GM19438 (cell line): Measurements from ENCODE around the gene FAM9C.
"Not testable (repeated sequence)": the region's sequence is repeated elsewhere in the genome, so short reads cannot be mapped to it uniquely, and the experiment has no call there.

Experiments
- ATAC-seq: cut with Tn5 transposase; IDR thresholded peaks from one replicate; pipeline ENCODE4 v1.9.1; 2021; ENCODE audit warnings: low read depth; ENCODE audit not compliant: unreplicated experiment

FAM9C gene

DNA sequence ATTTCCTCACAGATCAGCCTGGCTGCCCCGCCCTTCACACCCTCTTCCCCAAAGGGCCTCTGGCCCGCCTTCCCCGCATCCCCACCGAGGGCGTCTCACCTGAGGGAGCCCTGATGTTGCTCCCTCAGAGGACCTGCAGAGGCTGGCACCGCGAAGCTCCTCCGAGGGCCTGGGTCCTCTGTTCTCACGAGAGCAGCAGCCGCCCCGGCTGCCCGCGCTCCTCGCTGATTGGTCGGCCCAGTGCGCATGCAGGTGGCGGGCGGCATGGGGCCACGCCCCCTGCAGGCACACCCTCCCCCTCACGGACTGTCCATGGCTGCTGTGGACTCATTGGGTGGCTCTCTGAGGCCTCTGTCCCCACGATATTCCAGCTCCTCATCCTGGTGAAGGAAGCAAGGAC, at the start of gene FAM9C:
Gene FAM9C, minus strand, starts transcription at position 180 of the 400 bp plus-strand sequence. CDS start 831 bp downstream, outside the sequence.
- no peak for ATAC-seq

DNA sequence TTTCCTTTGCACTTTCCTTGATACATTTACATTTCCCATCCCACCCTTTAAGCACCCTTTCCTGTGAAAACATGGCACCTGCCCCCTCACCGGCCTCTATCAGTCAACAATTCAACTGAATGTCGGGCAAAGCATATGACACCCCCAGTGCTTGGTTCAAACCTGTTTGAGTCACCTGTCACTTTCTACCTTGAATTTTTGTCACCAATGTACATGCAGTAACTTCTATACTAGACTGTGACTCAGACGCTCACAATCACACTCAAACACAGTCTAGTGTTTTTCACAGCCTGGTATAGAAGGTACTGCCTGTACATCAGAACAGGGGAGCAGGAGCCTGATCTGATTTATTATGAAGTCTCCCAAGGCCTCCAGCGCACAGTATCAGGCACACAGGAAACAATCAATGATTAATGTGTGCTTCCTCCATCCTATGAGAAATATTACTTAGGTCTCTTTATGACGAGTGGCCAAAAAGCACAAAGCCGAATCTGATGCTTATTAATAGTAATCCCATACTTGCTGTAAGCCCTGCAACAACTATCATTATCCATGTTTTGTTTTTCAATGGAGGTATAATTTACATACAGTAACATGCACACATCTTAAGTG, 49.2 kb upstream of the FAM9C start:
- ATAC-seq, result no peak

DNA sequence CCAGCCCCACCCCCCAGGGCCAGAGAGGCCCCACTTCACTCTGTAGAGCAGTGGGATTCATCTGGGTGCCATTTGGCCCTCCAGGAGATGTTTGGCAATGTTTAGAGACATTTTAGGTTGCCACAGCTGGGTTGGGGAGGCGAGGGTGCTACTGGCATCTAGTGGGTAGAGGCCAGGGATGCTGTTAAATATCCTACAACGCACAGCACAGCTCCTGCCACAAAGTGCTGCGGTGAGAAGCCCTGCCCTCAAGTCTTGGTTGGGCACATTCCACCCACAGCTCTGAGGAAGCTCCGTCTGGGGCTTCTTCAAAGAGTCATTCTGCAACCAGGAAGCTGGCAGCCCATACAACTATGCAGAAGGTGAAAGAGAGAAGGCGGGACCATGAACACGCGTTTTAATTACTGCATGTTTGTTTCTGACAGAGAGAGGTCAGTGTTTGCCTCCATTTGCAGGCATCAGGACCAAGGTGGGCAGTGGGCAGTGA, 48.1 kb upstream of the FAM9C start:
- peak; percentile 52 for ATAC-seq

DNA sequence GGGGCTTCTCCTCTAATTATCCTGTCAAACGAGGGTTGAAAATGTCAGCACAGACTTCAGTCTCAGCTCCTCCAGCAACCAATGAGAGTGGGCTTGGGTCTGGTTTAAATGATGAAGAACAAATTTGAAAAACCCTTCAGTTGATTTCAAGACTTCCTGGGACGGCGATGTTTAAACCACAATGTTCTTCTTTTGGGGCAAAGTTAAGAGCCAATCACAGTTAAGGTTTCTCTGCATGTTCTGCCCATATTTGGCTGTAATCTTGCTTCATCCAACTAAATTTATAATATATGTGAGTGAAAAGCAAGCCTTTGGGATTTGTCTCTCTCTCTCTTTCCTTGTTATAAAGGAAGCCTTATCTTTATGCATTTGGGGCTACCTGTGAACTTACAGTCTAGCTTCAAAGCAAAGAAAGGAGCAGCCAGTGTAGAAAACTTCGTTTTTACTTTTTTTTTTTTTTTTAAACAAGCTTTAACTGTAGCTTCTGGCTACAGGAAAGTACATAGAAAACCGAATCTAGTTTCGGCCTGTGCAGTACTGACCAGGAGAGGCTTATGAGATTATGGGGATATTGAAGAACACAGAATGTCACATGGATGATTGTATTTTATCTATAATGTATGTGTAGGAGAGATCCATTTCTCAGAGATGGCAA, 46.8 kb upstream of the FAM9C start:
- no peak for ATAC-seq

DNA sequence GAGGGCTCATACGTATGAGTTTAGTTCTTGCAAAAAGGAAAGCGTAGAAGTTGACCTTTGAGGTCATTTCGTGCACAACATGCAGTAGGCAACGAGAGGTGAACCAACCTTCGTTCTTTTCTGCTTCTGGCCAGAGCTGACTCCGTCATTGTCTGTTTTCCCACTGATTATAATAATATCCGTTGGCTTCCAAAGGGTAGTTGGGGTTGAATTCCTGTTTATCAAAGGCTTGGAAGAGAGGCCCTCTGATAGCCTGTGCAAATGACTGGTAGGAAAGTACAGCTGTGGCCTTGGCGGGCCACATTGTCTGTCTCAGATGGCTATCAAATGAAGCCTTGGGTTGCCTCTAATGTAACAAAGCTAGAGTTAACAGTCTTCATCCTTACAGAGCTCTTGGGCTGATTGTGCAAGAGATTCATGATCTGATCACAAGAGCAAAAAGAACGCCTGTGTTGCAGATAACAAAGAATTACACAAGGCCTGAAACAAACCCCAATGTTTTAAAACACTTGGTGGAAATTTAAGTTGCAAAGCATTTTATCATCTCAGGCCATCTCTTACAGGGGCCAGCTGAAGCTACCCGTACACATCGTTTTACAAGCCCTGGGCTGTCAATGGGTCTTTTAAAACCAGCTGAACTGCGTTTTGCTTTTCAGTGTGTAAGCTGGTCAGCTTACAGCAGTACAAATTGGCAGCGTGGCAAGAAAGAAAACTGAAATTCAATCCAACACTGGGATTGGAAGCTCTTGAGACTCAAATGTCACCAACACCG, 46.1 kb upstream of the FAM9C start:
- ATAC-seq, result no peak

DNA sequence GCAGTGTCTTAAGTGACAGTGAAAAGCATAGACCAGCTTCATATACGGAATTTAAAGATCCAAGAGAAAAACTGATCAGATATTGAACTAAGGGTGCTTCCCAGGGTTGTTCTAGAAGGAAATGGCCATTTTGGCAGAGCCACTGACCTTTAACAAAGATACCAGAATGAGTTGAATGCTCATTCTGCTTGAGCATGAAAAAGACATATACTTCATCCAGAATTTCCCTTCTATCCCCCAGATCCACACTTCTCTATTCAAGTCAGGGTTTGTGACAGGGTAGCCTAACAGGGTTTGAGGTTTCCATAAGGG, 45.6 kb upstream of the FAM9C start:
- ATAC-seq, result no peak

DNA sequence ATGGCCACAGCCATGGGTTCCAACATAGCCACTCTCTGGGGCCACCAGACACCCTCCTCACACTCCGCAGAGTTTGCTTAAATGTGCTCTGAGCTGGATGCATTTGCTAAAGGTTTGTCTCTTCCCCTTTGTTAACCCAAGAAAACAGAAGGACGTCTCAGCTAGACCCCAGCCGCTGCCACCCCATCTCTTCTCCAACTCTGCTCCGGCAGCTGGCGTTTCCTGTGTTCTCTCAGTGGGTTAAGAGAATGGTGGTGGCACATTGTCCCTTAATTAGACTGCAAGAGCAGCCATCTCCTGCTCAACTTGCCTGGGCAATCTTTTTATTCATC, 43.7 kb upstream of the FAM9C start:
- ATAC-seq, result no peak

DNA sequence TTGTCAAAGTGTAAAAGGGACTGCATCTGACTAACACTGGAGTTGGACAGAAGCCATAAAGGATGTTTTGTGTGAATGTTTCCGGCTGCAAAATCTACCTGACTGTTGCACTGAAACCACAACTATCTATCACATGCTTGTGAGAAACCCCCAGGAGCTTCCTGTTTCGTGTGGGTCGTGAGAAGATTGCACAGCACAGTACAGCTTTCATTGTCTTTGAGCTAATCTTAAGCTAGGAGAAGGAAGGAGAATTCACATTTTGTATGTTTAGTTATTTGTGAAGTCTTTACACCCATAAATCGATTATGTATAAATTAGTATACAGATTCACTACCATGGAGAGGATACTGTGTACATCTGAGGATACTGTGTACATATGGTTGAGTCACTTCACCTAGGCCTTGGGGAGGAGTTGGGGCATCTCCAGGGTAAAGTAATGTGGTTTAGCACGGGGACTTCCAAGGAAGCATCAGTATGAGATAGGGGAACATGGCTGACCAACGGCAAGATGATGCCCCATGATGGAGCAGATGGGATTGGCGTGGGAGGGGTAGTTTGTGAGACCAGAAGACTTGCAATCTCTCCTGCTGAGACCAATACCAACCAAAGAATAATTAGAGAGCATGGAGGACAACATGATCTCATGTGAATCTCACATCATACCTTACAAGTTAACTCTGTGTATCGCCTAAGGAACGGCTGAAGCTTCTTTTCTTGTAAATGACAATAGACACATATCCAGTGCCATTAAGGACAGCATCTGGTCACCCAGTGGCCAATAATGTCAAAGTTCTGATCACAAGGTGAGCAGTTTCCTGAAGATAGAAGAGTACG, 43.1 kb upstream of the FAM9C start:
- peak; percentile 72 for ATAC-seq

DNA sequence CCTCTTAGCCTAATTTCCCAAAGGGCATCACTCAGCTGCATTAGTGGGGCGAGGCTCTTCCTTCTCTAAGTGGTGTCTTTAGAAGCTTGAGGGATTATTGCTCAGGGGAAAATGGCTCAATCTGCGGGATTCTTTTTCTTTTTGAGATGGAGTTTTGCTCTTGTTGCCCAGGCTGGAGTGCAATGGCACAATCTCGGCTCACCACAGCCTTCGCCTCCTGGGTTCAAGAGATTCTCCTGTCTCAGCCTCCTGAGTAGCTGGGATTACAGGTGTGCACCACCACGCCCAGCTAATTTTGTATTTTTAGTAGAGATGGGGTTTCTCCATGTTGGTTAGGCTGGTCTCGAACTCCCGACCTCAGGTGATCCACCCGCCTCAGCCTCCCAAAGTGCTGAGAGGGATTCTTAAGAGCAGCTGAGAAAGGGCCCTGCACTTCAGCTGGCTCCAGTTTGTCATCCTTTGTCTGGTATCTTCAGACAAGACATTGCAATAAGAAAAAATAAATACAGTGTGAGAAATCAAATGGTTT, 42.4 kb upstream of the FAM9C start:
- ATAC-seq, result not testable (repeated sequence)

DNA sequence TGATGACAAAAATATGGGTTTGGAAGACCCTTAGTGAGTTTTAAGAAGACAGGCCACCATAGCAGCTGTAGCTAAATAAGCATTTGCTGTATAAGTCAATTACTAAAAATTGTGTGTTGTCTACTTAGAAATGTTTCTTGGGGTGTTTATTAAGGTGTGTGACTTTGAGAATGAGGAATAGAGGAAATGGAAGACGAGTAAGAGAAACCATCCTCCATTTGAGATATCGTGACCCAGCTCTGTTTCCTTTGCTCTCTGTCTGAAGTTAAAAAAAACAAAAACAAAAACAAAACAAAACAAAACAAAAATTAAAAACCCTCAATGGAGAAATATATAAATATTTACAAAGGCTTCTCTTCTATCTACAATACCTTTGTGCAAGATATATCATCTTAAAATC, 41.7 kb upstream of the FAM9C start:
- ATAC-seq, result no peak

DNA sequence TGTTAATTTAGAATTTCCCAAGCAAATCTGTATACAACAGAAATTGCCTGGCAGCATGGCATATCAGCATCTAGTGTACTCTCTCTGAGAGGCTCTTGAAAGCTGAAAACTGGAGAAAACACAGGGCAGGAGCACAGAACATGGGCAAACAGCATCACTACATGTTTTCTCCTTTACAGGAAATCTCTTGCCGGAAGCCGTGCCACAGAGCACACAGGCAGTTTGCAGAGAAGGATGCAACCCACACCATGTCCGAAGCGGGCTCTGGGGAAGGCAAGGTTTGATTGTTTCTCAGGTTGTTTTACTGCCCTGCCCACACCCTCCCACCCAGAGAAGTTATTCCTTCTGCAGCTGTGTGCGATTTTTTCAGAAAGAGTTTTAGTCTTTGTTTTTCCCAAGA, 41.1 kb upstream of the FAM9C start:
- ATAC-seq, result no peak

DNA sequence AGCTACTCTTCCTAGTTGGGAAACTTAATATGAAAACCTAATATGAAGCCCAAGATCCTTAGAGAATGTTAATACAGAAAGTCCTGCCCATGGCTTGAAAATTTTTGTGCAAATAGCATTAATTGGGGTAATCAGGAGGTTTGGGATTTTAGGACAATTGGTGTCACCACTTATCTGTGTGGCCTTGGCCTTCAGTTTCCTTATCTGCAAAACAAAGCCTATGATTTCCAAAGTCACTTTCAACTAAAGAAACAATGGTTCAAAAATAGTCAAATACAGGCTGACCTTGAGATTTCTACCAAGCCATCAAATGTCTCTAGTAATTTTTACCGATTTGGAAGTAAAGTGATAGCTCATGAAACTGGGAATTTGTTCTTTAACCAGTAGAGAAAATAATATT, 40.2 kb upstream of the FAM9C start:
- no peak for ATAC-seq

DNA sequence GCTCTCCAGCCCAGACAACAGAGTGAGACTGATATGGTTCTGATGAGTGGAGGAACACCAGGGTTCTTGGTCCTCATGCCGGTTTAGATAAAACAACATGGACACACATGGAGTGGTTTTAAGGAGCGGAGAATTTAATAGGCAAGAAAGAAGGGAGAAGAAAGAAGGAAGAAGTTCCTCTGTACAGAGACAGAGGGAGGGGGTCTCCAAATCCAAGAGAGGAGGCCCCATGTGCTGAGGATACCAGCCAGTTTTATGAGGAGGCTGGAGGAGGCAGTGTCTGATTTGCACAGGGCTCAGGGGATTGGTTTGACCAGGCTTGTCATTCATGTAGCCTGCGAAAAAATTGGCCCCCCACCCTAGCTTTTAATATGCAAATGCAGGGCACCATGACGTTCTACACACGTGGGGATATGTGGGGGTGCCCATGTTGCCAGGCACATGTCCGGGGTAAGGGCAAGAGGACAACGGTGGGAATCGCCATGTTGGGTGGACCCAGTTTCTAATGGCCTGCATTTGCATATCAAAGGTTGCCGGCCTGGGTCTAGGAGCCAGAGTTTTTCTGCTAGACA, 39.4 kb upstream of the FAM9C start:
- not testable (repeated sequence) for ATAC-seq

DNA sequence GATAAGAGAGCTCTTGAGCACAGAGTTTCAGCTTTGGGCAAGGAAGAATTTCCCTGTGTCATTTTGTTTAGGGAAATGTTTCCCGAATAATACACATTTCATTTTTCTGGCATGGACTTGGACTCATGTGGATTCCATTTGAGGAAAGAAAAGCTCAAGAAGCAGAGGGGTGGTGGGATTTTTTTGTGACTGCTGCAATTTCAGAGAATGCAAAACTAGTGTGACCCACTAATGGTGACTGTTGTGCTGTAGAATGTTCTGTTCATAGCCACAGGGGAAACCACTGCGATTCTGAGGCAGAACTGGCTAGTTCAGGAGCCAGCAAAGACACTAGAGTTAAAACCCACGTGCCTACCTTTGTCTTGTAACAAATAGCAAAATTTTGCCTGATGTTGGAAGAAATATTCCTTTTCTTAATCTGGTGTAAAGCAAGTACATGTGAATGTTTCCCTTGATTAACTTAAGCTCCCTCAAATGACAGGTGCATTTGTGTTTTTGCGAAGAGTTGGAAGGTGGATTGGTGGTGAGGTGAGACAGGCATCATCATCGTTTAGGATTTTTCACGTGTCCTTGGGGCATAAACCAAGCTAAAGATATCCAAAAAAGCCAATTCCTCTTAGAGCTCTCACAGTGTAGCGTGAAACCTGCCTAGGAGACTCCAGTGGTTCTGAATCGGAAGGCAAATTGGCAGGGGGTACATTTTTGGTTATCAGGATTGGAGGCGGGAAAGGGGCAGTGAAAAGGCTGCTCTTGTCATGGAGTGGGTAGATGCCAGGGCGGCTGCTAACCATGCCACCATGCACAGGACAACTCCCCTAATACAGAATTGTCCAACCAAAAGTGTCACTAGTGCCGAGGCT, 38.0 kb upstream of the FAM9C start:
- no peak for ATAC-seq

DNA sequence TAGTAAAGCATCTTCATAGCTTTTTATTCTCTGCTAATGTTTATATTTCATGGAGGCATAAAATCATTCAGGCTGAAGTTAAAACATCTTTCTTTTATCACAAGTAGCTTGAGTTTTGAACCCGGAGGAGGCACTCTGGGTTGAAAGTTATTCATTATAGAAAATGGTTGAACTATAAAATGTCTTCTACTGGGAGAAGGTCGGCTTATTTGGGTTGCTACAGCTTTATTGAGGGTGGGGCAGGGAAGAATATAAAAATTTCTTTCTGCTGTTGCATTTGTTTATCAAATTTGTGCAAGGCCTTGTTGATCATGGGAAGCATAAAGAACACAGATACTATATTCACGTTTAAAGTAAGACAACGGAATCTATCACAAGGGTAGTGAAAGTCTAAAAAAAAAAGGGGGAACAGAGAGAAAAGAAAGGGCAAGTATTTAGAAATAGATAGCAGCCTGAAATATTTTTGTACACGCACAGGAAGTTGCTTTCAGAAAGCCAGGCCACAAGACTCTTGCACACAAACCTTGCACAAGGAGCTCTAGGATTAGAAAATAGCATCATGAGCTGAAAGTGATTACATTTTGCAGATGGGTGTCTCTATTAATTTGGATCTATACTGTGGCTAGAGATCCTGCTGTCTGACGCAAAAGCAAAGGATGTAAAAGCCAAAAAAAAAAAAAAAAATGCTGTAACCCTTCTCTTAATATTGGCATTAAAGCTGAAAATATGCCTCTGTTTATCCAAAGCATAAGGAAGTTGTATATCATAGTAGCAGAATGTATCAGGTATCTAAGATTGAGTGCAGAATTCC, 37.2 kb upstream of the FAM9C start:
- no peak for ATAC-seq

DNA sequence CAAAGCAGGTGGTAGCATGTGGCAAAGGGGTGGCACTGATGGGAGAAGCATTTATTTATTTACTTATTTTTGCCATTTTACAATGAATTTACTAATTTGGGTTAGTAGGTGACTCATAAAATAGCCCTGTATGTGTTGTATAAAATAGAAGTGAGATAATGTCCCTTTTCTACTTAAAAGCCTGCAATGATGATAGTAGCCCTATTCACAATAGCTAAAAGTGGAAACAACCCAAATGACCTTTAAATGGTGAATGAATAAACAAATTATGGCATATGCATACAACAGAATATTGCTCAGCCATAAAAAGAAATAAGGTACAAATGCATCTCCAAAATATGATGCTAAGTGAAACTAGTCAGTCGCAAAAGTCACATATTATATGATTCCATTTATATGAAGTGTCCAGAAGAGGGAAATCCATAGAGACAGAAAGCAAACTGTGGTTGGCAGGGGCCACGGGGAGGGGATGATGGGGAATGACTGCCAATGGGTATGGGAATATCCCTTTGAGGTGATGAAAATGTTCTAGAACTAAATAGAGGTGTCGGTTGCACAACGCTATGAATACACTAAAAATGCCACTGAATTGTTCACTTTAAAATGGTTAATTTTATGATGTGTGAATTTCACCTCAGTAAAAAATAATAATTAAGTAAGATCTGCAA, 35.8 kb upstream of the FAM9C start:
- ATAC-seq, result no peak

DNA sequence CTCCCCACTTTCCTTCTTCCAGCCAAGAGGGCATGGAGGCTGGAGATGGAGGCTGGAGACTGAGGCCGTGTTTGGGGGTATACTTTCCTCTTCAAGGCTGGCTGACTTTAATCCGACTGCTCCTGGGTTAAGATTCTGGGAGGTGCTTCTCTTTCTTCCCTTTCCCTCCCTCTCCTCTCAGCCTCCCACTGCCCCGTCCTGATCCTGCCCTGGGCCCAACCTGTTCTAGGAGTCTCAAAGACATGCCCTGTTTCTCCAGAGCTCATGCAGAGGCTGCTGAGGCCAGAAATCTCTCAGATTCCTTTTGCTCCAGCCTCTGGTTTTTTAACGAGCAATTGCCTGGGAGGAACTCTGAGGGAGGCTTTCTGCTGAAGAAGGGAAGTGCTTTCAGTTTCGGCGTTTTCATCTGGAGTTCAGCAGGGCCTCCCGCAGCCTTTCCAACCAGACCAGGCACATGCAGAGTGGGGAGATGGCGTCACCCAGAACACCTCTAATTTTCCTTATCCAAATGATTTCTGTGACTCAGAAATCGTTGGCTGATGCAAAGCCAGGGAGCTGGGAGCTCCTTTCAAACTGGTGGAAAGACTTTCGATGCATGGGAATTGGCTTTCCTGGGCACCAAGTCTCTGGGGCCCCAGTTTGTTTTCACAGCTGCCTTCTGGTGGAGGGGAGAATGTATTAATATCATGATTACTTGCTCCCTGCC, 34.5 kb upstream of the FAM9C start:
- ATAC-seq, result no peak

DNA sequence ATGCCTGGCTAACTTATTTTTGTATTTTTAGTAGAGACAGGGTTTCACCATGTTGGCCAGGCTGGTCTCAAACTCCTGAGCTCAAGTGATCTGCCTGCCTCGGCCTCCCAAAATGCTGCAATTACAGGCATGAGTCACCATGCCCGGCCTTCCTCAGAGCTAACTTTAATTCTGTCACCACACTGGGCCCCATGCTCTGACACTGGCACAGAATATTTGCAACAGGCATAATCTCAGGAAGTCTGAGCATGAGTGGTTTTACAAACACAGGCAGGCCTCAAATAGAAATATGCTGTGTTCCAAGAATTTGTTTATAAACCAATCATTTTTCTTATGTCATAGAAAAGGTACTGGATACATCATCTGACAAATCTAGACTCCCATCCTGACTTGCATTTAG, 32.7 kb upstream of the FAM9C start:
- ATAC-seq, result no peak
